HepG2 (cell line): ENCODE results near the gene IRF2. TPM values are rescaled to one million over a fixed set of nuclear protein-coding genes. Genes with fewer than 3 reads are reported as not detected.
A peak's percentile ranks its signal among the peaks of the same experiment; 100 is the strongest.

ENCODE experiments used
- ARID5B ChIP-seq: IDR thresholded peaks from 2 replicates; pipeline ENCODE4 v1.4.0; 2020; ENCODE audit warnings: mild to moderate bottlenecking, missing genetic modification reagents
- FUBP1 ChIP-seq: sonication (generic); formaldehyde crosslinking; IDR thresholded peaks from 2 replicates; pipeline ENCODE4 v1.5.1; 2020; ENCODE audit warnings: missing genetic modification reagents, mild to moderate bottlenecking, borderline replicate concordance
- GABPA ChIP-seq, 2 experiments: IDR thresholded peaks; 2 replicates each; pipeline ENCODE4 v1.6.1; 2011 to 2016; ENCODE audit warnings: low read depth in 2 of 2, low read length in 1 of 2, missing biosample characterization in 1 of 2, missing genetic modification characterization in 1 of 2
- MAFF ChIP-seq: IDR thresholded peaks from 2 replicates; pipeline ENCODE4 v1.6.1; 2011; ENCODE audit warnings: low read depth, low read length, improper control_type of control experiment
- POLR2G ChIP-seq: fragments of 200-400 bp; formaldehyde crosslinking; IDR thresholded peaks from 2 replicates; pipeline ENCODE4 v1.6.1; 2018; ENCODE audit warnings: mild to moderate bottlenecking, low read depth, low read length, moderate library complexity
- RCOR2 ChIP-seq: IDR thresholded peaks from 2 replicates; pipeline ENCODE4 v1.6.1; 2016; ENCODE audit warnings: missing biosample characterization, missing genetic modification reagents
- SMC3 ChIP-seq: IDR thresholded peaks from 2 replicates; pipeline ENCODE4 v1.6.1; 2011; ENCODE audit warnings: low read length, improper control_type of control experiment
- SUZ12 ChIP-seq: fragments of 150-350 bp; IDR thresholded peaks from 2 replicates; pipeline ENCODE4 v1.6.1; 2014; ENCODE audit warnings: low read depth, low read length
- ZBTB33 ChIP-seq: sonication (generic); formaldehyde crosslinking; IDR thresholded peaks from 2 replicates; pipeline ENCODE4 v1.4.0; 2020; ENCODE audit warnings: missing genetic modification reagents
- ZFX ChIP-seq: sonication (generic); formaldehyde crosslinking; IDR thresholded peaks from 2 replicates; pipeline ENCODE4 v1.4.0; 2020; ENCODE audit warnings: mild to moderate bottlenecking, low read depth, missing genetic modification reagents, moderate library complexity
- ZNF512B ChIP-seq: sonication (generic); formaldehyde crosslinking; IDR thresholded peaks from 2 replicates; pipeline ENCODE4 v1.5.1; 2020; ENCODE audit warnings: missing genetic modification reagents, mild to moderate bottlenecking, borderline replicate concordance
- polyA plus RNA-seq, 8 experiments: library from polyadenylated mRNA; depleted of rRNA in 3 of 8; stranded (reverse) in 7 of 8; unstranded in 1 of 8; fragments of >200 nt; fragmentation: Illumina TruSeq in 4 of 8; extraction: Trizol in 4 of 8; gene quantifications; 2 replicates each; pipeline versions ENCODE4 v1.2.1 to v1.2.3, GENCODE V29; 2011 to 2016; ENCODE audit warnings: low read depth in 4 of 8, missing spikeins in 1 of 8, mixed read lengths in 1 of 8; ENCODE audit not compliant: insufficient read depth in 1 of 8
- total RNA-seq, 5 experiments: library from RNA; depleted of rRNA; stranded (reverse); fragments of >200 nt; fragmentation: Illumina TruSeq; extraction: Trizol; gene quantifications; 2 replicates each; pipeline ENCODE4 v1.2.3, GENCODE V29; 2016; ENCODE audit warnings: low read depth in 1 of 5
- TF ChIP-seq, protein P1 (sequence below), 2 experiments: fragments of 450-650 bp in 1 of 2; sonication (generic) in 1 of 2; formaldehyde crosslinking; IDR thresholded peaks; 2 replicates each; pipeline versions ENCODE4 v1.5.0 to v1.8.0; 2020 to 2022; ENCODE audit warnings: mild to moderate bottlenecking in 1 of 2, missing genetic modification reagents in 1 of 2
- TF ChIP-seq, protein P2 (sequence below): IDR thresholded peaks from 2 replicates; pipeline ENCODE4 v1.6.1; 2012; ENCODE audit warnings: low read depth, low read length, improper control_type of control experiment

The IRF2 gene
- total and polyA plus RNA-seq, 2 of the 13 experiments (the other 11 are each of a cell fraction or from before 2014, with no cell fraction given): 15.5 to 28.8 TPM

DNA sequence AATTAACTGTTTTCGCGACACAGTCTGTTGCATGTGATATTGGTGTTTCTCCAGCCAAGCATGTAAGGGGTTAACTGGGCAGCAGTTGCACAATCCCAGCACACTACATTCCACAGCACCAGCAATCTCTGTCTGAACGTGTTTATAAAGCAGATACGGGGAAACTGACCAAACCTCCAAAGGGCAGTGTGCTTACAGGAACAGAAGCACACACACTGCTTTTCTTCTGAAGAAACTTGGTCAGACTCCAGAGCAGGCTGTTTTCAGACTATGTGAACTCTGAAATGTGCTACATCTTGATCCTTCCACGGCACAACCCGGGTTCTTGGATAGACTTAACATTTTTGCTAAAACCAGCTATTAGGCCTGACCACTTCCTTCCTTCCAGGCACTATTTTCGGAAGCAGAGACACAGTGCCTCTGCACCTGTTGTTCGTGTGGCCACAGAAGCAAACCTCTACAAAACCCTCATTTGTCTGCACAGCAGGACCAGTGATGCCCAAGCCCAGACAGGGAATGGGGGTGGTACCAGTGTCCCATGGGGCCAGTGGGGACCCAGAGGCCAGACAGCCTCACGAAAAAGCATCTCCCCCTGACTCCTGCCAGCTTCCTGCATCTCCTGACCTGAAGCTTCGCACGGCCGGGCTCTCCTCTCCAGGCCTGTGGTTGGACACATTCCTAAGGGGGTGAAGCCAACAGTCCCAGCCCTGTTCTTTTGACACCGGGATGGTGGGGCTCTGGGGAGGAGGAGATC lies 90.1 kb downstream of the IRF2 start (continued):
- TF ChIP-seq ZBTB33 (CRISPR knock-in tag): 0 out of 2 replicates have a peak, but pooled peaks have one; percentile 34
- peak; percentile 56; the same call in 1 of the 2 replicates for TF ChIP-seq RCOR2
- TF ChIP-seq, protein P1, sequence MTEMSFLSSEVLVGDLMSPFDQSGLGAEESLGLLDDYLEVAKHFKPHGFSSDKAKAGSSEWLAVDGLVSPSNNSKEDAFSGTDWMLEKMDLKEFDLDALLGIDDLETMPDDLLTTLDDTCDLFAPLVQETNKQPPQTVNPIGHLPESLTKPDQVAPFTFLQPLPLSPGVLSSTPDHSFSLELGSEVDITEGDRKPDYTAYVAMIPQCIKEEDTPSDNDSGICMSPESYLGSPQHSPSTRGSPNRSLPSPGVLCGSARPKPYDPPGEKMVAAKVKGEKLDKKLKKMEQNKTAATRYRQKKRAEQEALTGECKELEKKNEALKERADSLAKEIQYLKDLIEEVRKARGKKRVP (CRISPR knock-in tag; IDR thresholded peaks at IDR 0.05): 0 out of 4 replicates have a peak, but pooled peaks of 1 of the 2 experiments have one; percentile 43
- no peak for TF ChIP-seq FUBP1 (CRISPR knock-in tag)
- TF ChIP-seq ZFX: 0 out of 2 replicates have a peak, but pooled peaks have one; percentile 15
- TF ChIP-seq SMC3: peak; percentile 58
- TF ChIP-seq, protein P2, sequence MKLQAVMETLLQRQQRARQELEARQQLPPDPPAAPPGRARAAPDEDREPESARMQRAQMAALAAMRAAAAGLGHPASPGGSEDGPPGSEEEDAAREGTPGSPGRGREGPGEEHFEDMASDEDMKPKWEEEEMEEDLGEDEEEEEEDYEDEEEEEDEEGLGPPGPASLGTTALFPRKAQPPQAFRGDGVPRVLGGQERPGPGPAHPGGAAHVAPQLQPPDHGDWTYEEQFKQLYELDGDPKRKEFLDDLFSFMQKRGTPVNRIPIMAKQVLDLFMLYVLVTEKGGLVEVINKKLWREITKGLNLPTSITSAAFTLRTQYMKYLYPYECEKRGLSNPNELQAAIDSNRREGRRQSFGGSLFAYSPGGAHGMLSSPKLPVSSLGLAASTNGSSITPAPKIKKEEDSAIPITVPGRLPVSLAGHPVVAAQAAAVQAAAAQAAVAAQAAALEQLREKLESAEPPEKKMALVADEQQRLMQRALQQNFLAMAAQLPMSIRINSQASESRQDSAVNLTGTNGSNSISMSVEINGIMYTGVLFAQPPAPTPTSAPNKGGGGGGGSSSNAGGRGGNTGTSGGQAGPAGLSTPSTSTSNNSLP: peak; percentile 64; the same call in 1 of the 2 replicates
- peak; percentile 67 for TF ChIP-seq POLR2G
- no peak for TF ChIP-seq SUZ12
- no peak for TF ChIP-seq GABPA (IDR thresholded peaks at IDR 0.05; ENCODE audit: low read depth, low read length)
- no peak for TF ChIP-seq GABPA (CRISPR knock-in tag; IDR thresholded peaks at IDR 0.05; ENCODE audit: low read depth)
- 0 out of 2 replicates have a peak, but pooled peaks have one; percentile 15 for TF ChIP-seq MAFF
- TF ChIP-seq ARID5B: peak; percentile 89
- TF ChIP-seq ZNF512B: no peak
